Measurements from ENCODE around the gene LSAMP.

Gene LSAMP

DNA sequence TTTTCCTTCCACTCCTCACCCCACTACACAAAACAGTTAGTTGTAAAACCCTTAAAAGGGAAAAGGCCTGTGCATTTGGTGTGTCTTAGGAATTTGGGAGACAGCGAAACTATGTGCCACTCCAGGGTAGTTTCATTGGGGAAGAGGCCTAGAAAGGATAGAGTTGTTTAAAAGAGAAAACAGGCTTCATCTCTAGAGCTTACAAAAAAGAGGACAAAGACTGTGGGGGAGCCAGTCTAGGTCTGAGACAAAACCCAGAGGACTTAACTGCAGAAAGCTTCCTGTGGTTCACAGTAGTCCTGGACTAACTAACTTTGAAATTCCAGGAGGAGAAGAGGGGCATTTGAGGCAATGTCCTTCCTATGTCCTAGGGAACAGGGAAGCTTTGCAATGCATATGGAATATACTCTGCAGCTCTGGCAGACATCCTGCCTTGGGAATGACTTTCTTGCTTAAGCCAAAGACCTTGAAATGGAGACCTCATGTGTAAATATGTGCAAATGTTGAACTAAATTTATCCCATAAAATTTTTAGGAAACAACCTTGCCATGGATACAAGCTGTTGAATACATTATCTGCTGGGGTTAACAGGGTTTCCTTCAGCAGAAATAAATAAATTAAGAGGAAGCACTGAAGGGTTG lies 159.4 kb downstream of the LSAMP start:
- no peak for DNase-seq (ENCODE audit: low read depth)

DNA sequence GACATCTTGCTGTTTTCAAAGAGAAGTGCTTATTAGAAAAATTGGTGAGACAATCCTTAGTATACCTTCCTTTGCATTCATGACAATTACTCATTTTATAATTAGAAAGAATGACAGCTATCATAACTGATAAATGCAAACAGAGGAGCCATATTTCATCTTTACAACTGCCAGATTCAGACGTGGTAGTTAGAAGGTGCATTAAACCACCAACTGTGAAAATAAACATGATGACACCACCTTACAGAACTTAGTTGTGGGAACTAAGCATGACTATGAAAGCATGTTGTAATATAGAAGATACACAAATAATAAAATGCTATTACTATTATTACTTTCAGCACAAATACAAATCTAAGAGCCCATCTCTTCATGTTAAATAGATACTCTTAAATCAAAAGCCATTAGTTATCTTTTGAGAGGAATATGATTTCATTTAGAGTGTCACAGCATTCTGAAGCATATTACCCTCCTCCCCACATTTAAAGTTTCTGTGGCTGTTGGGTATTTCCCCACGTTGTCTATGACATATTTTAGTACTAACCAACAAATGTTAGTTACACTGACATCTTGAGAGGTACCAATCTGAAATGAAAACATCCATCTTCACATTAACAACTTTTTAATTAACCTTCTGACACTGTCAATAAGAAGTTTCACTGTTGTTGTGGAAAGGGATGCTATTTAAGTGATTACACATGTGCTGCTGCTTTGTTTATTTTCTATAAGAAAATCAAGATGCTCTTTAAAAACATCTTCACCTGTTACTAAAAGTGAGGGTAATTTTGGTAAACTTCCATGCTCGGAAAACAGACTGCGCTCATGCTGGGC lies 163.8 kb downstream of the LSAMP start:
- DNase-seq (ENCODE audit: low read depth): no peak

DNA sequence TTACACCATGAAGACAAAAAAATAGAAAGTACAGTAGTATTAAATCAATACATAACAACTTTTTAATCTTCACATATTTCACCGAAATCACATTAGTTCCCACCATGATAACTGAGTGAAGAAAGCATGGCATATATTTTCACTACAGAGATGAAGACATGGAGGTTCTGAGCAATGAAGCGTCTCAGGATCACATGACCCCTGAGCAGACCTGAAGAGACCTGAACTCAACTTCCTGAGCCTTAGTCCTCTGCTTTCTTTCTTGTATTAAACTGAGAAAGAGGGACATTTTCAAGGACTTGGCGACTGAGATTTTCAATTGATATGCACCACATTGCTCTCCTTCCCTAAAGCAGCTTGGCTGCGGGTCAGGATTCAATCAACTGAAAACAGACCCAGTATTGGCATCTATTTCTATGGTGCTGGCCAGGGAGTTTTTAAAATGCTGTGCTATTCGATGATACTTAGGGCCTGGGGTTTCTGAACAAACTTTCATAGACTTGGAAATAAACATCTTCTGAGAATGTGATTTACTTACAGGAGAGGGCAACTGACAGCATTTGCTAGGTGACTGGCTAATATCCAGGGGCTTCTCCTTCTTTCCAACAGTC lies 165.1 kb downstream of the LSAMP start:
- DNase-seq (ENCODE audit: low read depth): no peak

DNA sequence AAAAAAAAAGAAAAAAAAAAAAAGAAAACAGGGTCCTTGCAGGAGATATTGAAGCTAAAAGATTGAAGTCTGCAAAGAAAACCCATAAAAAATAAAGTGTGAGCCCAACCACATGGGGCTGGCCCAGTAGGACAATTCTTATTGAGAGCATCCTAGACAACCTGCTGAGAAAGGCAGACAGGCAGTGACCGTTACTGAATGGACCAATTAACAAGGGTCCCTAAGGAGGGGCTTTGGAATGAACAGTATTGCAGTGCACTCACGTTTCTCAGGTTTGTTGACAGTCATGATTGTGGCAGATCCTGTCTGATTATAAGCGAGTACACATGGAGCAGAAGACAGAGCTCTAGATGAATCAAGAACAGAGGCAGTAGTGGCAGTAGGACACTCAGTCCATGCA lies 168.6 kb downstream of the LSAMP start:
- DNase-seq (ENCODE audit: low read depth): no peak

DNA sequence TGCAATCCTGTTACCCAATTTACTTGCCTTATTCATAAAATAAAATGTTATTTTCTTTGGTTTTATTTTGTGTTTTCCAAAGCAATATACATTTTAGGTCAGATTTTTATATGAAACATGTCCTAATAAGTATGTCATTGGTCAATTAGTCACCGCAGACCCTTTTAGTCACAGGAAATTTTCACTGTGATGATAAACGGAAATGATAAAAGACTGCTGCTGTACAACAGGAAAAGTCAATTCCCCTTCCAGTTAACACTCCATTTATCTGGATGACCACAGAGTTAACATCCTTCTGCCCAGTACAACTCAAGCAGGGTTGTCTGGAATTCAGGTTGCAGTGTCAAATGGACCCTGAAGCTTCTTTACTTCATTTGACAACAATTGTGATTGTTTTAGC lies 175.2 kb downstream of the LSAMP start:
- no peak for DNase-seq (ENCODE audit: low read depth)

DNA sequence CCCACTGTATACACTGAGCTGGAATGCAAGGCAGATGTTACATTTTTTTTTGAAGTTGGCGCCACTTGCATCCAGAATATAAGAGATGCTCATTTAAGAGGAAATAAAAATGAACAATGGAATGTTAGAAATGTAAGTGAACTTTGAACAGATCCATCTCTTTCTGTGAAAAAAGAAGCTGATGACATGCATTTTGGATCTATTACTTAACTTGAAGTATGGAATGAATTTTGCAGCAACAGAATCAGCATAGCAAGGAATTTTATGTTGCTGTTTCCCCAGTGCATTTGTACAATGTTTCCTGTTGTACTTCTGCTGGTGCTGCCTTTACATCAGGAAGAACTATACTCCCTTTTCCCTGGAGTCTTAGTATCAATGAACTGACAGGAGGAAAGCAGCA lies 178.2 kb downstream of the LSAMP start:
- no peak for DNase-seq (ENCODE audit: low read depth)

DNA sequence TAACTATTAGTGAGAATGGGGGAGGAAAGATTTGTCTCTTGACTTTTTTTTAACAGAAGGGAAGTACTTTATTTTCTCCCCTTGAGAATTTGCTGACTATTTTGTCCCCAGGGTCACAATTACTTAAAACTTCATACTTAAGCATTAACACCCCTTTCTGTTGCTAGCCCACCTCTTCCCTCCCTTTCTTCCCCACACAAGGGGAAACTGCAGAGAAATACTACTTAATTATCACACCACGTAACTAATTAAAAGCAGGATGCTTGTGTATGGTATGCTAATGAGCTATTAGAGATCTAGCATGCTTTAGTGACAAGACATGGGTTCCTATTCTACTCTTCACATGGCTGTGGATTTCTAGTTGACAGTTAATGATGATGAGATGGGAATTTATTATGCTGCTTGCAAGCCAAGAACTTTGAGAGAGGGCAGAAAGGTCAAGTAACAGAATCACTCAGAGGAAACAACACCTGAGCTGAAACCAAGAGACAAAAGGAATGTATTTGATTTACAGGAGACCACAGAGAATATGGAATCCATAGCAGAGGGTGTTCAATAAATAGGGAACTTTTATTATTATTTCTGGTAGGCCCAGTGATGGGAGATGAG lies 179.2 kb downstream of the LSAMP start:
- DNase-seq (ENCODE audit: low read depth): no peak

DNA sequence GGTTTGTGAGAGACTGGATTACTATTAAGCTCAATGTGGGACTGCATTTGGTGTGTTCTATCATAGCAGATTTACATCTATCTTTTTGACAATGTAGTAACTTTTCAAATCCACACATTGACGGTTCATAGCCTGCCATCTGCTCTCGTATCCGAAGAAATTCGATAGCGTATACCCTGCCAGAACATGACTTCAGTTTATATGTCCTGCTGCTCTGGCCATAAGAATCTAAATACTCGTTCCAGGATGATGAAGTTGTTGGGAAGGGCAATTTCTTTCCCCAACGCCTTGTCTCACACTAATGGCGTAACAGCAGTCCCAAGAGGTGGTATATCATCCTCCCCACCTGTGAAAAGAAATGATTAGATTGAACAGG lies 180.0 kb downstream of the LSAMP start:
- DNase-seq (ENCODE audit: low read depth): no peak

DNA sequence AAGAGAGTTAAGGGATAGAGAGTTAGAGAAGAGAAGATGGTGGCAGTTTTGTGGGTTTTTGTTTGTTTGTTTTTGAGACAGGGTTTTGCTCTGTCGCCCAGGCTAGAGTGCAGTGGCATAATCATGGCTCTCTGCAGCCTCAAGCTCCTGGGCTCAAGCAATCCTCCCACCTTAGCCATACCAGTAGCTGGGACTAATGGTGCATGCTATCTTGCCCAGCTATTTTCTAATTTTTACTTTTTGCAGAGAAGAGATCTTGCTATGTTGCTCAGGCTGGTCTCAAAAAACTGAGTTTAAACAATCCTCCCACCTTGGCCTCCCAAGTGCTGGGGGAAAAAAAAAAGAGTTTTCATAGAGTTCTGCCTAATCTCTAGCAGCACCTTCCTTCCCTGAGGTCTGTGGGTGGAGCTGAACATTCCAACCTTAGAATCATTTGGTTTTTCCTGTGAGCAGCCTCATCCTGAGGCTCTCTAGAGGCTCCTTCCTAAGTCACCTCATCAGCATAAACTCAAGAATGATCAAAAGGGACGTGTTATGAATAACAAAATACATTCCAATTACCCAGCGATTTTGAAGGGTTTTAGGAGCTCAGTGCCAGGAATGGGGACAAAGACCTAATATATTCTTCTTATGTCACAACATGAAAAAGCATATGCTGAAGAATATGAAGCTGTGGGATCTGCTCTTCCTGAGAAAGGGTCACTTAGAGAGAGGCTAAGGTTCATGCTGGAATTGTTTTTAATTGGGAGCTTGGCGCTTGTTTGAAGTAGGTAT lies 180.6 kb downstream of the LSAMP start:
- no peak for DNase-seq (ENCODE audit: low read depth)

DNA sequence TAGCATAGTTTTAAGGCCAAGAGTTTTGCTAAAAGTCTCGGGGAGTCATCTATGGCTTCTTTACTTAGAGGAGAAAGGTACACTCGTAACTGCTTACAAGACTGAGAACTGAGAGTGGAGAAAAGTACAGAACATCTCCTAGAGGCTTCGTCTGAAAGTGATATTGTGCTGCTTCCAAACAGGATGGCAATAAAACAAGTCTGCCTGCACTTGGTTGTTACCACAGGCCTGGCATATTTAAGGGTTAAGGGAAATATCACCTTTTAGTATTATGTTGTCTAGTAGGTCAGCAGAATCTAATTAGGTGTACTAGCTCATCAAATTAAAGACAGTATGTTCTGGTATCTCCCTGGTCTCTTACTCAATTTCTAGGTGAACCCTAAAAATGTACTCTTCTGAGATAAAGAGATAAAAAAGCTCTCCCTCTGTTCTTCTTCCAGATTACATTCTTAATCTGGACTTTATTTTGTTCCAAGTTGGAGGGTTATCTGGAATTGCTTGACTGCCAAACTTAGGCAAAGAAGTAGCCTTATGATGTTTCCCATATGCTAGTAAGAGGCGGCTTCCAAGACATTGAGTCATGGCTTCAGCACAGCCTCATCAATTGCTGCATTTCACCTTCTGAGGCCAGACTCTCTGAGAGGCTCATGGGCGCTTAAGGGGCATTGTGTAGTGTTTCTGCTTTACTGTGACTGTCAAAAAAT lies 181.3 kb downstream of the LSAMP start:
- DNase-seq (ENCODE audit: low read depth): peak; percentile 34

DNA sequence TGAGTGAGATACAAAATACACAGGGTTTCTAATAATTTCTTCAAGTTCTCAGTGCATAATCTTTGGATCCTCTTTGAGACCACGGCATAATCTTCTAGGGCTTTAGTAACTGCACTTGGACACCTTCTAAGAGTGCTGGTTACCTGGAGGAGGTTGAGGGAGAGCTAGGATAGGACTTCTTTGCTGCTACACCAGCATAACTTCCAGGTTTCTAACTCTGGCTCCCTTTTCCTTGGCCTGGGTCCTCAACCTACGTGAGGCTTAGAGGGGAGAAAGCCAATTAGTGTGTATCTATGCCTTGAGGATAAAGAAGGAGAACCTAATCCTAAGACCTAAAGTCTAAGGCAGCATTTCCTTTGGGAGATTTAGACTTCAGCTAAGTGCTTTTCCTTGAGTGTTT lies 184.8 kb downstream of the LSAMP start:
- DNase-seq (ENCODE audit: low read depth): no peak

DNA sequence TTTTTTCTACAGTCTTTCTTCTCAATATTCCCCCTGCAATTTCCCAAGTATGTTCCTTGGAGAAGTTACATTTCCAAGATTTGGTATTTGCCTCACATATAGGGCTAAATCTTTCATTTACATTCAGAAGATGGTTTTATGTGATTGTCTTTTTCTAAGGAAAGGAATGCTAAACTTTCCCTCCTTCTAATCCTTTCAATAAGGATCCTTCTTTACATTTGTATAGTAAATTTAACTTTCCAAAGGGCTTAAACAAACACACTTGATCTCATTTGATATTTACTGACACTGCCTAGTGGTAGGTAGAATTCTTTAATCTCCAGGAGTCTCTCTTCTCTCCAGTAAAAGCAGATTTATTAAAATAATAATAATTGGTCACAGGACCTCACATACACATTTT lies 185.3 kb downstream of the LSAMP start:
- no peak for DNase-seq (ENCODE audit: low read depth)

DNA sequence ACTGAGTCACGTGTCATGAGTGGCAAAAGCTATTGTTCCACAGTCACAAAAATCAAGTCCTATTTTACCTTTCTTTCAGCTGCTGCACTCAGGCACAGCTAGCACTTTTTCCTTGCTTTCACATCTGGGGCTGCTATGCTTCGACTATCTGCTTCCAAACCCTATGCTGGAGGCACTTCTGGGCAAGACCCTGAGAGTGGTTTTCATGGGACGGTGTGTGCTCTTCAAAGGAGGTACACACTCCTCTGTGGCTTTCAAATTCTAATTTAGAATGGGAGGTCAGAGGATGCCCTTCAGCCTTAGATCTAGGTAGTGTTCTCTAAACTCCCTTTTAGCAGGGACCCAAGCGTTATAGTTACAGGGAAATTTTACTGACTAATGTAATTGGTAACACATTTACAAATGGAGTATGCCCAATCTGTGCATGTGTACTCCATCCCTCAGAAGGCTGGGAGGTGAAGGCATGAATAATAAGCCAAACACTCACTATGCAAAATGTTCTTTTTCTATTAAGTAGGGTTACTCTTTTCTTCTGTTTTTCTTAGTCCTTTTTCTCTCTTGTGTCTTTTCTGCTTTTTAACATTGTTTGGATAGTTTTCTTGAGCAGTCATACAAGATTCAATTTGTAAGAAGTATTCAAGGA lies 188.3 kb downstream of the LSAMP start:
- DNase-seq (ENCODE audit: low read depth): peak; percentile 37

DNA sequence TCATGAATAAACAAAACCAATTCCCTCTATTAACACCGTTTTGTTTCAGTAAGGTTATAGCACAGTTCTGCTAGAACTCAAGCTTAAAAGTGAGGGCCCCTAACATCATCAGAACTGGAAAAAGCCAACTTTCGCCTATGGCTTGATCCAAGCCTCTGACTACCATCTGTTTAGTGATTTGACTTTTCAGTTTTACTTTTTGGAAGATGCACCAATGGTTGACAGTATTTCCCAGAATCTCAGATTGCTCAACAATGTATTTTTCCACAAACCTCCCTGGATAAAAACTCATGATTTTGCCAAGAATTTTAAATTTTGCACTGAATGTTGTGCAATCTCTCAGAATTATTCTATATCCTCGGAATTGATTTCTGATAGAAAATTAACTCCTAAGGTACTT lies 190.7 kb downstream of the LSAMP start:
- no peak for DNase-seq (ENCODE audit: low read depth)

DNA sequence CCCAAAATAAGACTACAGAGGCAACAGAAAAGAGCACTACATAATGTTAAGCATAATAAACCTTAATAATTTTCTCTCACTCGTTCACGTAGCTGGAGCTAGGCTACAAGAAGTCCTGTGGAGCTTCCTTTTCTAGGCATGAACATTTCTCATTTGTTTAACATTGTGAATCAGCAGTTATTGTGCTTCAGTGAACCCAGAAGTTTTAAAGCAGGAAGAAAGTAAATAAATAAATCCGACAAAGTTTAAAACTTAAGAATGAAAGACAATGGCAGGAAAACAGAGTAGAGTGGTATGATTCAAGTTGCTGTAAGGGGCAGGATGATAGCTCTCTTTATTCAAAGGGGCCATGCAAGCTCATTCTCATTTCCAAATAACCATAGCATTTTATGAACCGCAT lies 191.8 kb downstream of the LSAMP start:
- no peak for DNase-seq (ENCODE audit: low read depth)

DNA sequence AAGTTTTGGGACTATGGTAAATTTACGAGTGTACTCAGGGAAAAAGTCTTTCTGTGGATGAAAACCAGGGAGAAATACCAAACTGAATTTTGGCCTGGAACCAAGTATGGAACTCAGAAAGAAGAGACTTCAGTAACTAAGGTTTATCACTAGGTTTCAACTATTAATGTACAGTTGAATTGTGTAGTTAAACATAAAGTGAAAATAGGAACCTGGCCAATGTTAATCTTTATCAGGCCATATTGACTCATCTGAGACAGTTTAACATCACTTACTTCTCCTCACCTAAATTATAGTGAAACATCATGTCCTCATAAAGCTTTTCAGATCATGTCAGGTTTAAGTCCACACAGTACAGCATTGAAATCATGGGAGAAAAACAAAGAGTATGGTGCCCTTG lies 197.7 kb downstream of the LSAMP start:
- DNase-seq (ENCODE audit: low read depth): no peak

DNA sequence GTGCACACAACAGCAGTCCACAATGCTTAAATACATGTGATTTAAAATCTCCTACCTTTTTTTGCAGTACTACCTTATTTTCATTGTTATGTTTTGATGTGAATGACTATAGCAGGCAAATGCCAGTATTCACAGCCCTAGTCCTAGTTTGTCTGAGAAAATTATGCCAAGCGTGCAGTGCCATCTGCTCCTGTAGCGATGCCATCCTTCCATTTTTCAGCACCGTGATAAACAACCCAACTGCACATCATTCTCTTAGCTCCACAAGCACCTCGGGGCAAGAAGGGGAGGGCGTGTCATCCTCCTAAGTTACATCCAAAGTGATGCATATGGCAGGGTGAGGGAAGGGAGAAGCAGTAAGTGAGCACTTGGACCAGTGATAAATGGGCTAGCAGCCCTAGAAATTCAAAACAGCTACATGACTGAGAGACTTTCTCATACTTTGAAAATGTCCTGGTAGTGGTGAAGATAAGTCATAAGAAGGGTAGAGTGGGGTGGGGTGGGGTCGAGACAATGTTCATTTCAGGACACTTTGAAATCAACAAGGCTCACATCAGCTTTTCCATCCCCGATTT lies 198.8 kb downstream of the LSAMP start:
- DNase-seq (ENCODE audit: low read depth): no peak

DNA sequence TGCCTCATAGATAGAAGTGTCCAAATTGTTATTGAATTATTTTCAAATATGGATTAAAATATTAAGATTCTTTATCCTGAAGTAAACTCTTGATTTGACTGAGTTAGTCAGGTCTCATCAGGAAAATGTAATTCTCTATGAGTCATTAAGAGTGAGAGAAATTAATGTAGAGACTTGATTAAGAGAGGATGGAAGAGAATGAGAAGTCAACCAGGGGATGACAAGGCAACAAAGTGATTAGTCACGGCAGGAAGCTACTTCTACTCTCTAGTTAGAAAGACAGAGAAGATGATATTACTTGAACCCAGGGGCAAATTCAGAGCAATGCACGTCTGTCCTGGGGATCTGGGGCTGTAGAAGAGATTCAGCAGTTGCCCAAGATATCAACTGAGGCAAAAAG lies 202.5 kb downstream of the LSAMP start:
- DNase-seq (ENCODE audit: low read depth): no peak

DNA sequence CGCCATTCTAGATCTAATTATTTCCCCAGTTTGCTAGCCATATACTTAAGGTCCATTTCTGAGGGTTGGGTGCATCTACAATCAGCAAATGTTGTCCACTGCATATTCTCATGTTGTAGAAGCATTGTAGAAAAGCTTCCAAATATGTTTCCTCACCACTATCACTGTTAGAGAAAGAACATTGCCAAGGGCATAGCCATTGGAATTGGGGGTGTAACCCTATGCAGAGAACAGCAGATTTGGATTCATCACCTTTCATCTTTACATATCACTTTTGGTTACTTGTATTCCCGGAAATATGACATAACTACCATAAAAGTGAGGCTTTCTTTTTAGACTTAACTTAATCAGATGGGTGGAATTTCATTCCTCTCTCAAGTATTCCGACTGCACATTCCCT lies 203.6 kb downstream of the LSAMP start:
- DNase-seq (ENCODE audit: low read depth): no peak

DNA sequence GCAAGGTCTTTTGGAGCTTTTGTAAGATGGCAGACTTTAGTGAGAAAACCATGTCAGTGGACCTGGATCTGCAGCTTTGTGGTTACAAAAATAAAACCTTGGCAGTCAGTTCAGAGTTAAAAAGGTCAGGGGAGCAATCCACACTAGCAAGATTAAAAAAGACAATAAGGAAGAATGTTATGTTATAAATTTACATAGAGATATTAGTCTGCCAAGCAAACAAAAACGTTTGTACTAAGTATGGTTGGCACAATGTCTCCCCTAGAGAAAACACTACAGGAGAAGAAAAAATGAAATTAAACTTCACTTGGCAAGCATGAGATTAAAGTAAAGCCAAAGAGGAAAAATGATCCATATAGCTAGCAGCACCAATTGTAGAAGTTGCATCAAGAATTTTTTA lies 205.0 kb downstream of the LSAMP start:
- DNase-seq (ENCODE audit: low read depth): no peak
